ENCODE results near the gene SMTN.

Gene SMTN

DNA sequence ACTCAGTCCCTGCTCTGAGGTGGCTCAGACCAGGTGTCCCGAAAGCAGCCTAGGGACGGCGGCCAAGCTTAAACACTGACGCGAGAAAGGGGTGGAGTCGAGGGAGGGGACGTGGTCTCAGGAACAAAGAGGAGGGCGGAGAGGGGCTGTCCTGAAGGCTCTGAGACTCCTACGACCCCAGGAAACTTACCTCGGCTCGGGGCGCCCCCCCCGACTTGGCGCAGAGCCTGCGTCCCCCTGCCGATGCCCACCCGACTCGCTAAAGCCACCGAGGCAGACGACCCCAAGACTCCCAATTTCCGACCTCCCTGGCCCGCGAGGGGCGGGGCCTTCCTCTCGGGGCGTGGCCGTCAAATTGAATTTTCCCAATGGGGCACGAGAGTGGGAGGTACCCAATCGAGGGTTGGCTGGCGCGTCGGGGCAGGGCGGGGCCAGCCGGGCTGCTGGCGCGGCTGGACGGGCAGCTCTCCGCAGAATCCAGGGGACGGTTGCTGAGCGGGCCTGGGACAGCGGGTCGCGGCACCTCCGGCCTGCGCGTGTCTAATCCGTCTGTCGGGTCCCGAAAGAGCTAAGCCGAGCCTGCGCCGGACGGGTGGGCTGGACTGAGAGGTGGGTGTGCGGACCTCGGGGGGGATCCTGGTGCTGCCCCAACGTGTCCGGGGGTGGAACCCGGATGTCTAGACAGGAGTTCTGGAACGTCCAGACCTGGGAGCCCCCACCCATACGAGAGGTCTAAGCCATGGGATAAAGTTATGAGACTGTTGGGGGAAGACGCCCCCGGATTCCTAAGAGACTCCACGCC, at the start of gene SMTN:
Gene SMTN (plus strand): TSS at position 471 of the 802 bp plus-strand sequence. CDS start 1,941 bp downstream, outside the sequence.
- peak within 1 kb of the TSS; percentile 97 for H3K4me3 ChIP-seq (ENCODE audit: low read depth, low read length)
- H3K36me3 ChIP-seq (replicated peaks), result peaks cover 13% of the 10 kb centered on the region
- TF ChIP-seq, protein P1, sequence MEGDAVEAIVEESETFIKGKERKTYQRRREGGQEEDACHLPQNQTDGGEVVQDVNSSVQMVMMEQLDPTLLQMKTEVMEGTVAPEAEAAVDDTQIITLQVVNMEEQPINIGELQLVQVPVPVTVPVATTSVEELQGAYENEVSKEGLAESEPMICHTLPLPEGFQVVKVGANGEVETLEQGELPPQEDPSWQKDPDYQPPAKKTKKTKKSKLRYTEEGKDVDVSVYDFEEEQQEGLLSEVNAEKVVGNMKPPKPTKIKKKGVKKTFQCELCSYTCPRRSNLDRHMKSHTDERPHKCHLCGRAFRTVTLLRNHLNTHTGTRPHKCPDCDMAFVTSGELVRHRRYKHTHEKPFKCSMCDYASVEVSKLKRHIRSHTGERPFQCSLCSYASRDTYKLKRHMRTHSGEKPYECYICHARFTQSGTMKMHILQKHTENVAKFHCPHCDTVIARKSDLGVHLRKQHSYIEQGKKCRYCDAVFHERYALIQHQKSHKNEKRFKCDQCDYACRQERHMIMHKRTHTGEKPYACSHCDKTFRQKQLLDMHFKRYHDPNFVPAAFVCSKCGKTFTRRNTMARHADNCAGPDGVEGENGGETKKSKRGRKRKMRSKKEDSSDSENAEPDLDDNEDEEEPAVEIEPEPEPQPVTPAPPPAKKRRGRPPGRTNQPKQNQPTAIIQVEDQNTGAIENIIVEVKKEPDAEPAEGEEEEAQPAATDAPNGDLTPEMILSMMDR (IDR thresholded peaks at IDR 0.05; ENCODE audit: low read depth, low read length, missing control alignments), result peak; percentile 2
- peak; percentile 80 for DNase-seq
- H3K27ac ChIP-seq, result peak within 1 kb of the TSS; percentile 77
- H3K27me3 ChIP-seq (replicated peaks), result no peaks in the 10 kb centered on the region
- in situ Hi-C loops (cut with HindIII; ENCODE audit: low pct_ligation_motif_present, low sequenced_read_pairs), result no loop called here

DNA sequence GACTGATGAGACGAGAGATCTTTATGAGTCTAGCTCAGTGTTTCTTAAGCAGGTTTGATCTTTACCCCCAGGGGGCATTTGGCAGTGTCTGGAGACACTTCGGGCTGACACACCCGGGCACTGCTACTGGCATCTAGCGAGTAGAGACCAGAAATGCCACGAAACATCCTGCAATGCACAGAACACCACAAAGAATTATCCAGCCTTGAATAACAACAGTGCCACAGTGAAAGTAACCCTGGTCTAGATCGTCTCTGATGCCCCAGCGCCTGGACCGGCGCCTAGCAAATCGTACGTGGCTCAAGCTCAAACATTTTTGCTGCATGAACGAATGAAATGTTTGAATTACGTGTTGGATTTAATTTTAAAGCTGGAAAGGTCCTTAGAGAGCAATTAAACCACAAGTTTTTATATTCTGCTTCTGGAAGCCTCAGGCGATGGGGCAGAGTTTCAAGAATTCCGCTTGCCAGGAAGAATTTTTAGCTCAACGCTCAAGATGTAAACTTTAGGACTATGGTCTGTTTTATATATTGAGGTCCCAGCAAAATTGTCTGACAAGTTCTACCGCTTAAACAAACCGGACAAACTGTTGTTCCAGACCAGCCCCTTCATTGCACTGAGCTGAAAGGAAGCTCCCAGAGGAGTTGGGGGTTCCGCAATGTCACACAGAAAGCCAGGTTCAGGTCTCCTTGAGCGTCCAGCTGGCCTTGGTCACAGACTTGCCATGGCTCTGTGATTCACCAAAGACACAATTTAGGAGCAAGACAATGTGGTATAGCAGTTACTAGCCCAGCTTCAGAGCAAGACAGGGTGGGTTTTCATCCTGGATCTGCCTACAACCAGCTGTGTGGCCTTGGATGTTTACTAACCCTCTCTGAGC, 44.2 kb upstream of the SMTN start:
- H3K27ac ChIP-seq, result no peak overlapping the region
- H3K36me3 ChIP-seq (replicated peaks), result no peaks in the 10 kb centered on the region
- TF ChIP-seq, protein P1 (IDR thresholded peaks at IDR 0.05; ENCODE audit: low read depth, low read length, missing control alignments), result peak; percentile 26
- H3K27me3 ChIP-seq (replicated peaks), result no peaks in the 10 kb centered on the region
- DNase-seq, result peak; percentile 10
- in situ Hi-C loops (cut with HindIII; ENCODE audit: low pct_ligation_motif_present, low sequenced_read_pairs), result no loop called here
- H3K4me3 ChIP-seq (ENCODE audit: low read depth, low read length), result no peak overlapping the region

DNA sequence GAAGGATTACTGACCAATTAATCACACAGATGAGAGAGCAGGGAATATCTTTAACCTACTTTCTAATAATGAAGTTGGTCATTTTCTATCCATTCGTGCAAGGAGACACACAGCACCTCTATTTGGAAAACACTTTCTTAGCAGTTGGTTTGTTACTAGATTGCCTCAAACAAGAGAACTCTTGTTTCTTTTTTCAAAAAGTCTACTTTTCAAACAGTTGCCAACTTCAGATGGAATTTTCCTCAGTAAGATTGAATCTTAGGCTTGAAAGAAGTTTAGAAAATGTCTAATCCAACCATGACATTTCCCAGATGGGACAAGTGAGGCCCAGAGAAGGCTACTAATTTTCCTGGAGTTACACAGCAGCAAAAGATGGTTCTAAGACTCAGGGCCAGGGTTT, 42.4 kb upstream of the SMTN start:
- no peak overlapping the region for H3K27ac ChIP-seq
- no peak for DNase-seq
- no peaks in the 10 kb centered on the region for H3K36me3 ChIP-seq (replicated peaks)
- in situ Hi-C loops (cut with HindIII; ENCODE audit: low pct_ligation_motif_present, low sequenced_read_pairs), result no loop called here
- H3K4me3 ChIP-seq (ENCODE audit: low read depth, low read length), result no peak overlapping the region
- TF ChIP-seq, protein P1 (IDR thresholded peaks at IDR 0.05; ENCODE audit: low read depth, low read length, missing control alignments), result no peak
- H3K27me3 ChIP-seq (replicated peaks), result no peaks in the 10 kb centered on the region

DNA sequence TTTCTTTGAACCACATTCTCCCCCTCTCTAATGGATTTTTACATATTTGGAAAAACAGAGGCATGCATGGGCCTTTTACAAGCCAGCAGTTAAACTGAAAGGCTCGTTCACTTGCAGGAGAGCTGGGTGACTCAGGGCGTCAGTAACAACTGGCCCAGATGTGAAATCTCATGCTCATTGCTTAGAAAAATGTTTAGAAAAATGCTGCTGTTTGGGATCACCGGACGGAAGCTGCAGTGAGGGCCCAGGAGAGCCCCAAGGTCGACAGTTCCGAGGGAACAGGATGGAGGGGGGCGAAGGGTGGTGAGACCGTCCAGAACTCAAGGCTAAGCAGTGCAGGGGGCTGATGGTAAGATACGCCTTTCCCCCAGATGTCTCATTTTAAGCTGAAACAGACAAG, 41.7 kb upstream of the SMTN start:
- no peak overlapping the region for H3K27ac ChIP-seq
- no peaks in the 10 kb centered on the region for H3K36me3 ChIP-seq (replicated peaks)
- in situ Hi-C loops (cut with HindIII; ENCODE audit: low pct_ligation_motif_present, low sequenced_read_pairs), result no loop called here
- H3K27me3 ChIP-seq (replicated peaks), result no peaks in the 10 kb centered on the region
- DNase-seq, result no peak
- TF ChIP-seq, protein P1 (IDR thresholded peaks at IDR 0.05; ENCODE audit: low read depth, low read length, missing control alignments), result no peak
- H3K4me3 ChIP-seq (ENCODE audit: low read depth, low read length), result no peak overlapping the region

DNA sequence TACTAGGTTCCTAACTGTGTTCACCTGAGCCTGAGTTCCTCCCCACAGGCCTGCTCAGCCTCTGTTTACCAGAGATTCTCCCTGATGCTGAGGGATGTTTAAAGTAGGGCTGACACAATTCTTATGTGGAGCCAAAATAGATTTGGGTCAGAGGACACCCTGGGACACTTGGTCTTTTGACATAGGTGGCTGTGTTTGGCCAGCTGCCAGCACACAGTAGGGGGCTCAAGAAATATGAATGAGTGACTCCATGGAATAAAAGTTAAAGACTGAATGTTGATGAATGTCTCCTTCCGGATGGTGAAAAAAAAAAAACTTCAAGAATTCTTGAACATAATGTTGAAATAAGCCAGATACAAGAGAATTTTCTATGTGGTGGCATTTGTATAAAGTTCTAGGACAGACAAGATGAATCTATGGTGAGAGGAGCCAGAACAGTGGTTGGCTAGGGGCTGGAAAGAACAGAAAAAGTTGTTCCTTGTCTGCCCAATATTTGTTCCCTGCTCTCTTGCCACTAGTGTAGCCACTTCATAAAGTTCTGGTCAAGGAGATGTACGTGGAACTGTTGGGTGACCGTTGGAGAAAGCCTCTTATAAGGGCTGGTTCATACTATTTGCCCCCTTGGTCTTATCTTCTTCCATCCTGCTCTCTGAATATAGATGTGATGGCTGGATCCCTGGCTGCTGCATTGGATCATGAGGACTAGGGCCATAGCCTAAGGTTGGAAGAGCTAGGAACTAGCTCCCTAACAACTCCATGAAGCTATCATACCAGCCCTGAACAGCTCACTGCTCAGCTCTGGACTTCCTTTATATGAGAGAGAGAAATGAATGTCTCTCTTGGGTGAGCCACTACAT, 40.3 kb upstream of the SMTN start:
- no peak for DNase-seq
- in situ Hi-C loops (cut with HindIII; ENCODE audit: low pct_ligation_motif_present, low sequenced_read_pairs), result no loop called here
- Histone ChIP-seq H3K27ac (no peak overlapping the region), H3K27me3 (replicated peaks) (no peaks in the 10 kb centered on the region), H3K36me3 (replicated peaks) (no peaks in the 10 kb centered on the region), H3K4me3 (ENCODE audit: low read depth, low read length) (no peak overlapping the region)
- TF ChIP-seq, protein P1 (IDR thresholded peaks at IDR 0.05; ENCODE audit: low read depth, low read length, missing control alignments), result no peak

Data from brain microvascular endothelial cell (primary cell).